NCI-H128 (cell line): ENCODE data around the gene TMEM163.

Experiments
- DNase-seq: peaks from one replicate; lab custom pipeline; 2025; ENCODE audit not compliant: unreplicated experiment; lab: John Stamatoyannopoulos, UW

Gene TMEM163

GRCh38 chr2:134694411-134694810 is 24.4 kb downstream of the TMEM163 start:
- no peak for DNase-seq

GRCh38 chr2:134693359-134694330 is 25.2 kb downstream of the TMEM163 start:
- DNase-seq, result no peak

- DNase-seq, result no peak
Measured at GRCh38 chr2:134692499-134692898, 26.3 kb downstream of the TMEM163 start.

- DNase-seq, result no peak
Measured at GRCh38 chr2:134690629-134691215, 28.1 kb downstream of the TMEM163 start.

- DNase-seq, result no peak
Measured at GRCh38 chr2:134689315-134689714, 29.5 kb downstream of the TMEM163 start.

- no peak for DNase-seq
Measured at GRCh38 chr2:134685967-134686366, 32.8 kb downstream of the TMEM163 start.

GRCh38 chr2:134683561-134684112 is 35.2 kb downstream of the TMEM163 start:
- DNase-seq, result no peak

GRCh38 chr2:134682726-134683125 is 36.1 kb downstream of the TMEM163 start:
- DNase-seq, result no peak

GRCh38 chr2:134681201-134681600 is 37.6 kb downstream of the TMEM163 start:
- DNase-seq, result no peak

- no peak for DNase-seq
Measured at GRCh38 chr2:134679745-134680144, 39.1 kb downstream of the TMEM163 start.

GRCh38 chr2:134679294-134679693 is 39.5 kb downstream of the TMEM163 start:
- no peak for DNase-seq

GRCh38 chr2:134677856-134678756 is 40.7 kb downstream of the TMEM163 start:
- no peak for DNase-seq

GRCh38 chr2:134676960-134677359 is 41.8 kb downstream of the TMEM163 start:
- DNase-seq, result no peak

GRCh38 chr2:134675314-134675713 is 43.5 kb downstream of the TMEM163 start:
- no peak for DNase-seq

- no peak for DNase-seq
Measured at GRCh38 chr2:134674687-134675086, 44.1 kb downstream of the TMEM163 start.

- no peak for DNase-seq
Measured at GRCh38 chr2:134671513-134671912, 47.3 kb downstream of the TMEM163 start.

- DNase-seq, result no peak
Measured at GRCh38 chr2:134670955-134671354, 47.8 kb downstream of the TMEM163 start.

- no peak for DNase-seq
Measured at GRCh38 chr2:134669731-134670669, 48.8 kb downstream of the TMEM163 start.

- no peak for DNase-seq
Measured at GRCh38 chr2:134668821-134669220, 50.0 kb downstream of the TMEM163 start.

GRCh38 chr2:134667541-134667940 is 51.3 kb downstream of the TMEM163 start:
- DNase-seq, result no peak
